B cell (primary cell): ENCODE results near the gene TXNRD1. TPM values are rescaled to one million over a fixed set of nuclear protein-coding genes. Genes with fewer than 3 reads are reported as not detected.

Experiments used
- ATAC-seq: fragments of 200-7000 bp; cut with Tn5 transposase; one replicate; pipeline ENCODE4 v1.10.0; 2021; ENCODE audit warnings: low read depth, mild to moderate bottlenecking, moderate number of reproducible peaks, moderate library complexity
- CTCF ChIA-PET: fragments of 350-600 bp; sonication (Branson Sonifier 250); formaldehyde crosslinking; loops from one replicate; lab custom pipeline; 2021; ENCODE audit warnings: antibody characterized with exemption, inconsistent platforms; lab: Charles Lee
- POLR2A ChIA-PET: fragments of 350-600 bp; sonication (Branson Sonifier 250); formaldehyde crosslinking; loops from one replicate; lab custom pipeline; 2021; ENCODE audit warnings: antibody characterized with exemption; lab: Charles Lee
- DNase-seq: peaks from one replicate; pipeline ENCODE4 v3.0.0; 2013
- H2AFZ ChIP-seq: 2 replicates; pipeline ENCODE4 v1.6.1; 2012; ENCODE audit warnings: mild to moderate bottlenecking, low read depth, low read length; ENCODE audit not compliant: insufficient read depth, poor library complexity, severe bottlenecking
- H3K27ac ChIP-seq, 2 donors: 1 replicate in 1 of 2; 2 replicates in 1 of 2; pipeline ENCODE4 v1.5.1; 2012 to 2013; ENCODE audit warnings: low read length in 2 of 2, mild to moderate bottlenecking in 2 of 2, moderate library complexity in 1 of 2
- H3K27me3 ChIP-seq, 4 experiments: fragments of 200-600 bp in 1 of 4; sonication (generic) in 1 of 4; replicated peaks in 1 of 4; 1 replicate in 2 of 4; 2 replicates in 2 of 4; pipeline versions ENCODE4 v1.6.1 to v1.7.0; 2013 to 2016; ENCODE audit warnings: low read length in 3 of 4, mild to moderate bottlenecking in 2 of 4, mixed read lengths in 1 of 4, moderate library complexity in 1 of 4; ENCODE audit not compliant: insufficient read depth in 4 of 4, control insufficient read depth in 3 of 4; ENCODE audit errors: control extremely low read depth in 1 of 4
- H3K36me3 ChIP-seq, 2 experiments: replicated peaks in 1 of 2; 1 replicate in 1 of 2; 2 replicates in 1 of 2; pipeline versions ENCODE4 v1.6.1 to v1.7.1; 2013; ENCODE audit warnings: low read length in 1 of 2; ENCODE audit not compliant: insufficient read depth in 2 of 2, control insufficient read depth in 1 of 2; ENCODE audit errors: control extremely low read depth in 1 of 2, extremely low read depth in 1 of 2
- H3K4me1 ChIP-seq, 2 donors: fragments of 200-600 bp in 1 of 2; sonication (generic) in 1 of 2; 1 replicate in 1 of 2; 2 replicates in 1 of 2; pipeline versions ENCODE4 v1.5.1 to v1.6.1; 2013 to 2017; ENCODE audit warnings: low read length in 2 of 2; ENCODE audit not compliant: control insufficient read depth in 2 of 2, insufficient read depth in 2 of 2
- H3K4me2 ChIP-seq: replicated peaks from 2 replicates; pipeline ENCODE3; 2012; ENCODE audit warnings: mild to moderate bottlenecking, low read depth, low read length; ENCODE audit not compliant: poor library complexity, severe bottlenecking
- H3K4me3 ChIP-seq, 5 experiments: fragments of 200-600 bp in 1 of 5; sonication (generic) in 1 of 5; 1 replicate in 3 of 5; 2 replicates in 2 of 5; pipeline versions ENCODE4 v1.5.1 to v1.7.0; 2011 to 2016; ENCODE audit warnings: low read length in 4 of 5, mild to moderate bottlenecking in 4 of 5, low read depth in 2 of 5, control low read depth in 1 of 5, moderate library complexity in 1 of 5; ENCODE audit not compliant: insufficient read depth in 1 of 5; ENCODE audit errors: control extremely low read depth in 1 of 5, extremely low read depth in 1 of 5
- H3K79me2 ChIP-seq: fragments of 200-600 bp; sonication (generic); one replicate; pipeline ENCODE4 v1.6.0; 2016; ENCODE audit warnings: low read length; ENCODE audit not compliant: control insufficient read depth, insufficient read depth
- H3K9ac ChIP-seq: fragments of 200-600 bp; sonication (generic); 2 replicates; pipeline ENCODE4 v1.6.1; 2017; ENCODE audit warnings: mild to moderate bottlenecking, low read length, moderate library complexity
- H3K9me3 ChIP-seq, 3 donors: one replicate each; pipeline versions ENCODE4 v1.6.1 to v1.7.1; 2013; ENCODE audit warnings: low read length in 2 of 3; ENCODE audit not compliant: control insufficient read depth in 2 of 3, insufficient read depth in 1 of 3; ENCODE audit errors: control extremely low read depth in 1 of 3
- H4K20me1 ChIP-seq: 2 replicates; pipeline ENCODE4 v1.6.0; 2012; ENCODE audit warnings: mild to moderate bottlenecking, low read length; ENCODE audit not compliant: insufficient read depth, control insufficient read depth, poor library complexity, severe bottlenecking
- H3K27ac Mint-ChIP-seq: one replicate; pipeline ENCODE4 v1.8.0; 2021; ENCODE audit warnings: mixed read lengths
- H3K27me3 Mint-ChIP-seq: one replicate; pipeline ENCODE4 v1.8.0; 2021; ENCODE audit warnings: mixed read lengths
- H3K4me1 Mint-ChIP-seq: one replicate; pipeline ENCODE4 v1.8.0; 2021; ENCODE audit warnings: mixed read lengths
- H3K4me3 Mint-ChIP-seq: one replicate; pipeline ENCODE4 v1.8.0; 2021; ENCODE audit warnings: mixed read lengths
- H3K9me3 Mint-ChIP-seq: one replicate; pipeline ENCODE4 v1.8.0; 2022; ENCODE audit warnings: mixed read lengths; ENCODE audit not compliant: insufficient read depth
- CTCF ChIP-seq: fragments of 200-600 bp; IDR thresholded peaks from one replicate; pipeline ENCODE4 v1.8.0; 2022; ENCODE audit warnings: antibody characterized with exemption, mild to moderate bottlenecking
- EZH2 ChIP-seq: IDR thresholded peaks from 2 replicates; pipeline ENCODE4 v1.6.1; 2012; ENCODE audit warnings: borderline replicate concordance, low read depth, mild to moderate bottlenecking, moderate library complexity, low read length; ENCODE audit not compliant: insufficient read depth, poor library complexity, severe bottlenecking
- WGBS: methylation state at CpG from one replicate; pipeline ENCODE4 v1.1.5; 2013; ENCODE audit warnings: missing lambda C conversion rate; ENCODE audit not compliant: insufficient coverage; 5-methylcytosine and 5-hydroxymethylcytosine counted together
- intact Hi-C: fragments of 100-400 bp; cut with micrococcal nuclease; formaldehyde crosslinking; loops from one replicate; pipeline ENCODE4 v1.10.0; 2022
- polyA plus RNA-seq: library from polyadenylated mRNA; depleted of rRNA; stranded (reverse); fragments of >200 nt; gene quantifications from 2 replicates; pipeline ENCODE4 v1.2.3, GENCODE V29; 2012
- total RNA-seq, 2 donors: library from RNA; stranded (reverse); fragments of 120-200 nt in 1 of 2; gene quantifications; 1 replicate in 1 of 2; 2 replicates in 1 of 2; pipeline versions ENCODE4 v1.2.3 to v1.2.4, GENCODE V29; 2013 to 2022

The TXNRD1 gene
- total and polyA plus RNA-seq, 2 donors (not counting 1 experiment from before 2014, with no cell fraction given): 10.1 to 44.6 TPM

DNA sequence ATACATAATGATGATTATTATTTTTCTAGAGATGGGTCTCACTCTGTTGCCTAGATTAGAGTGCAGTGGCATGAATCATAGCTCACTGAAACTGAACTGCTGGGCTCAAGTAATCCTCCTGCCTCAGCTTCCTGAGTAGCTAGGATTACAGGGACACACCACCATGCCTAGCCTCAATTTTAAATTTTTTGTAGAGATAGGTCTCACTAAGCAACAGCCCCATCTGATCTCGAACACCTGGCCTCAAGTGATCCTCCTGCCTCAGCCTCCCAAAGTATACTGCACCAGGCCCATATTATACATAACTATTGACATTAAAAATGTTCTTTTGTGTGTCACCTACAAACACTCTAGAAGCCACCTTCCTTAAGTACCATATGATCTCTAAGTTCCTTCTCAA is 3.4 kb downstream of the TXNRD1 start:
- Histone ChIP-seq H3K4me2 (no peak overlapping the region), H3K9ac (no peak overlapping the region), H3K27me3 (peaks cover 0 to 4% (median 0%) of the 10 kb centered on the region in 4 experiments), H3K36me3 (no peaks in the 10 kb centered on the region), H3K4me3 (no peak overlapping the region), H3K9me3 (no peaks in the 10 kb centered on the region), H3K4me1 (peaks cover 4 to 12% of the 10 kb centered on the region in 2 donors), H3K27ac (no peak overlapping the region), H2AFZ (no peak overlapping the region), H4K20me1 (no peaks in the 10 kb centered on the region), H3K79me2 (no peaks in the 10 kb centered on the region)
- no CpG with 5 or more reads among the region's 1 CpG for WGBS
- peaks cover 15% of the 10 kb centered on the region for H3K27me3 Mint-ChIP-seq
- no peak overlapping the region for H3K4me3 Mint-ChIP-seq
- ATAC-seq (no peak), DNase-seq (no peak)
- TF ChIP-seq EZH2 (no peak), CTCF (no peak)
- intact Hi-C loops: loop anchor here (10.0 kb wide), 1 partner anchor 736 kb away; the partner anchor contains the start of gene SLC41A2
- ChIA-PET CTCF (no interaction called here), POLR2A (no interaction called here)
- H3K27ac Mint-ChIP-seq: no peak overlapping the region
- peaks cover 15% of the 10 kb centered on the region for H3K4me1 Mint-ChIP-seq
- H3K9me3 Mint-ChIP-seq: no peaks in the 10 kb centered on the region

GRCh38 chr12:104219361-104219892 is 3.8 kb downstream of the TXNRD1 start:
- no peak overlapping the region for H3K27ac Mint-ChIP-seq
- no peaks in the 10 kb centered on the region for H3K9me3 Mint-ChIP-seq
- Histone ChIP-seq H4K20me1 (no peaks in the 10 kb centered on the region), H3K4me2 (no peak overlapping the region), H3K4me1 (peaks cover 4 to 12% of the 10 kb centered on the region in 2 donors), H2AFZ (no peak overlapping the region), H3K79me2 (no peaks in the 10 kb centered on the region), H3K4me3 (no peak overlapping the region), H3K36me3 (no peaks in the 10 kb centered on the region), H3K9ac (no peak overlapping the region), H3K27me3 (peaks cover 0 to 4% (median 0%) of the 10 kb centered on the region in 4 experiments), H3K9me3 (no peaks in the 10 kb centered on the region), H3K27ac (no peak overlapping the region)
- no peak for ATAC-seq
- H3K4me1 Mint-ChIP-seq: peaks cover 15% of the 10 kb centered on the region
- peaks cover 17% of the 10 kb centered on the region for H3K27me3 Mint-ChIP-seq
- intact Hi-C loops: loop anchor here (10.0 kb wide), 1 partner anchor 735 kb away; the partner anchor contains the start of gene SLC41A2
- DNase-seq: no peak
- no peak overlapping the region for H3K4me3 Mint-ChIP-seq
- no CpG with 5 or more reads among the region's 4 CpGs for WGBS
- POLR2A ChIA-PET: no interaction called here
- CTCF ChIA-PET: interaction anchor here (0.9 kb wide), 1 partner anchor 83 kb away, joined by 3 read pairs; no protein-coding TSS in a partner anchor
- no peak for TF ChIP-seq EZH2
- TF ChIP-seq CTCF: no peak
